GM18867 (cell line): Measurements from ENCODE around the gene HPSE.
"Not testable (repeated sequence)": the region's sequence is repeated elsewhere in the genome, so short reads cannot be mapped to it uniquely, and the experiment has no call there.

Experiments
- ATAC-seq: cut with Tn5 transposase; IDR thresholded peaks from one replicate; pipeline ENCODE4 v1.9.1; 2021; ENCODE audit warnings: mild to moderate bottlenecking, moderate library complexity; ENCODE audit not compliant: unreplicated experiment

HPSE gene

GRCh38 chr4:83335701-83336100 lies 1.1 kb upstream of the HPSE start:
- ATAC-seq = no peak

GRCh38 chr4:83331956-83332355 lies 2.7 kb downstream of the HPSE start:
- ATAC-seq = no peak

- no peak for ATAC-seq
These were observed 5.0 kb downstream of the HPSE start for GRCh38 chr4:83329521-83330110.

GRCh38 chr4:83328521-83329187 lies 6.0 kb downstream of the HPSE start:
- no peak for ATAC-seq

- ATAC-seq = no peak
These were observed 8.1 kb downstream of the HPSE start for GRCh38 chr4:83326546-83326945.

- not testable (repeated sequence) for ATAC-seq
These were observed 9.3 kb downstream of the HPSE start for GRCh38 chr4:83325306-83325705.

GRCh38 chr4:83323136-83323535 lies 11.5 kb downstream of the HPSE start:
- no peak for ATAC-seq

- ATAC-seq = no peak
These were observed 14.1 kb downstream of the HPSE start for GRCh38 chr4:83320548-83320947.

- no peak for ATAC-seq
These were observed 16.0 kb downstream of the HPSE start for GRCh38 chr4:83318666-83319065.

GRCh38 chr4:83317671-83318070 lies 17.0 kb downstream of the HPSE start:
- no peak for ATAC-seq

- ATAC-seq = no peak
These were observed 18.0 kb downstream of the HPSE start for GRCh38 chr4:83316459-83317165.

GRCh38 chr4:83315341-83315870 lies 19.2 kb downstream of the HPSE start:
- no peak for ATAC-seq

GRCh38 chr4:83308672-83309071 lies 26.0 kb downstream of the HPSE start:
- ATAC-seq = no peak

GRCh38 chr4:83307920-83308319 lies 26.7 kb downstream of the HPSE start:
- no peak for ATAC-seq

- ATAC-seq = no peak
These were observed 29.5 kb downstream of the HPSE start for GRCh38 chr4:83305187-83305586.

- ATAC-seq = no peak
These were observed 36.9 kb downstream of the HPSE start for GRCh38 chr4:83297548-83298260.

- no peak for ATAC-seq
These were observed 41.2 kb downstream of the HPSE start for GRCh38 chr4:83293305-83294046.

GRCh38 chr4:83290059-83290774 lies 44.4 kb downstream of the HPSE start:
- not testable (repeated sequence) for ATAC-seq

GRCh38 chr4:83288381-83288780 lies 46.3 kb downstream of the HPSE start:
- ATAC-seq = not testable (repeated sequence)

- ATAC-seq = peak; percentile 3
These were observed 49.6 kb downstream of the HPSE start for GRCh38 chr4:83285055-83285407.
